Tibial nerve (tissue), 4 donors: ENCODE measurements around the gene RASD2. TPM values are rescaled to one million over a fixed set of nuclear protein-coding genes. Genes with fewer than 3 reads are reported as not detected.

ENCODE experiments used
- DNase-seq, 2 donors: peaks; one replicate each; pipeline ENCODE4 v3.0.0-alpha.2; 2019; ENCODE audit warnings: low spot score in 2 of 2
- H3K27ac ChIP-seq, 4 donors: fragments of 200-600 bp; sonication (generic) in 3 of 4; one replicate each; pipeline ENCODE4 v1.5.1; 2017 to 2019; ENCODE audit warnings: mild to moderate bottlenecking in 1 of 4
- H3K27me3 ChIP-seq, 2 donors: fragments of 200-600 bp; sonication (generic) in 1 of 2; one replicate each; pipeline versions ENCODE4 v1.5.1 to v1.6.0; 2017 to 2019
- H3K36me3 ChIP-seq, 3 donors: fragments of 200-600 bp; sonication (generic); one replicate each; pipeline ENCODE4 v1.5.1; 2018 to 2019
- H3K4me1 ChIP-seq, 4 donors: fragments of 200-600 bp; sonication (generic) in 3 of 4; one replicate each; pipeline ENCODE4 v1.5.1; 2017 to 2019
- H3K4me3 ChIP-seq, 4 donors: fragments of 200-600 bp; sonication (generic) in 3 of 4; one replicate each; pipeline ENCODE4 v1.5.1; 2017 to 2019; ENCODE audit warnings: mild to moderate bottlenecking in 1 of 4, moderate library complexity in 1 of 4
- H3K9me3 ChIP-seq, 4 donors: fragments of 200-600 bp; sonication (generic) in 3 of 4; one replicate each; pipeline ENCODE4 v1.5.1; 2017 to 2019
- EP300 ChIP-seq, 2 donors: sonication (generic); formaldehyde crosslinking; IDR thresholded peaks; one replicate each; pipeline ENCODE4 v1.6.1; 2017; ENCODE audit warnings: antibody characterized with exemption in 2 of 2, mild to moderate bottlenecking in 1 of 2
- POLR2A ChIP-seq, 2 donors: fragments of 450-650 bp; IDR thresholded peaks; one replicate each; pipeline ENCODE4 v1.6.1; 2017; ENCODE audit warnings: antibody characterized with exemption in 2 of 2, mild to moderate bottlenecking in 2 of 2, moderate library complexity in 2 of 2
- WGBS, 2 donors: methylation state at CpG; one replicate each; pipeline ENCODE4 v1.1.5; 2018; 5-methylcytosine and 5-hydroxymethylcytosine counted together
- total RNA-seq, 4 donors: library from RNA; depleted of rRNA; stranded (reverse); fragments of >200 nt; gene quantifications; one replicate each; pipeline ENCODE4 v1.1.0, GENCODE V29; 2016
- TF ChIP-seq, protein P1 (sequence below), 5 experiments: fragments of 200-600 bp in 3 of 5; fragments of 450-650 bp in 2 of 5; sonication (generic) in 3 of 5; IDR thresholded peaks; one replicate each; pipeline ENCODE4 v1.5.1; 2016 to 2019; ENCODE audit warnings: antibody characterized with exemption in 5 of 5, mild to moderate bottlenecking in 3 of 5, moderate library complexity in 2 of 5

RASD2 gene
- total RNA-seq, 4 donors from 2014 or later = 0.20 to 1.5 (median 0.40) TPM

DNA sequence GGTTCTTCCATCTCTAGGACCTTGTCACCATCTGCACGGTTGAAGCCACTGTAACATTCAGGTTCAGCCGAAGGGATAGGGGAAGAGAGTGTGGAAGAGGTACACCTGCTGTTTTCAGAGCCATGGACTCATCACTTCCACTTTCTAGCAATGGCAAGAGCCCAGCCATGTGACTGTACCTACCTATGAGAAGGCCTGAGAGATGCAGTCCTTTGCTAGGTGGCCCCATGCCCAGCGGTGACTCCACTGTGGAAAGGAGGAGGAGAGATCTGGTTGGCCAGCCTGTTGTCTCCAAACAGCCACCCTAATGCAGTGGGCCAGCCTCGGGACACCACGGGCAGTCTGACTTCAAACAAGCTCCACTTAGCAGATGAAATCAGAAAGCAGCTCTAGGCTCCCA lies 16.0 kb downstream of the RASD2 start:
- 79 to 82% methylated on average over 5 of the region's 5 CpGs for WGBS, 2 donors
- Histone ChIP-seq H3K4me1 (peaks cover 0 to 6% (median 0%) of the 10 kb centered on the region in 4 donors), H3K27me3 (no peaks in the 10 kb centered on the region), H3K4me3 (no peak overlapping the region), H3K27ac (no peak overlapping the region), H3K9me3 (peaks cover 0 to 5% (median 0%) of the 10 kb centered on the region in 4 donors), H3K36me3 (no peaks in the 10 kb centered on the region)
- TF ChIP-seq POLR2A (IDR thresholded peaks at IDR 0.05) (no peak), EP300 (IDR thresholded peaks at IDR 0.05) (no peak)
- TF ChIP-seq, protein P1, sequence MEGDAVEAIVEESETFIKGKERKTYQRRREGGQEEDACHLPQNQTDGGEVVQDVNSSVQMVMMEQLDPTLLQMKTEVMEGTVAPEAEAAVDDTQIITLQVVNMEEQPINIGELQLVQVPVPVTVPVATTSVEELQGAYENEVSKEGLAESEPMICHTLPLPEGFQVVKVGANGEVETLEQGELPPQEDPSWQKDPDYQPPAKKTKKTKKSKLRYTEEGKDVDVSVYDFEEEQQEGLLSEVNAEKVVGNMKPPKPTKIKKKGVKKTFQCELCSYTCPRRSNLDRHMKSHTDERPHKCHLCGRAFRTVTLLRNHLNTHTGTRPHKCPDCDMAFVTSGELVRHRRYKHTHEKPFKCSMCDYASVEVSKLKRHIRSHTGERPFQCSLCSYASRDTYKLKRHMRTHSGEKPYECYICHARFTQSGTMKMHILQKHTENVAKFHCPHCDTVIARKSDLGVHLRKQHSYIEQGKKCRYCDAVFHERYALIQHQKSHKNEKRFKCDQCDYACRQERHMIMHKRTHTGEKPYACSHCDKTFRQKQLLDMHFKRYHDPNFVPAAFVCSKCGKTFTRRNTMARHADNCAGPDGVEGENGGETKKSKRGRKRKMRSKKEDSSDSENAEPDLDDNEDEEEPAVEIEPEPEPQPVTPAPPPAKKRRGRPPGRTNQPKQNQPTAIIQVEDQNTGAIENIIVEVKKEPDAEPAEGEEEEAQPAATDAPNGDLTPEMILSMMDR (IDR thresholded peaks at IDR 0.05) = no peak
- DNase-seq = no peak

GRCh38 chr22:35558031-35558430 lies 17.4 kb downstream of the RASD2 start:
- Histone ChIP-seq H3K4me3 (no peak overlapping the region), H3K27ac (no peak overlapping the region), H3K27me3 (no peaks in the 10 kb centered on the region), H3K36me3 (no peaks in the 10 kb centered on the region), H3K9me3 (peaks cover 0 to 5% (median 0%) of the 10 kb centered on the region in 4 donors), H3K4me1 (peaks cover 0 to 6% (median 0%) of the 10 kb centered on the region in 4 donors)
- TF ChIP-seq POLR2A (IDR thresholded peaks at IDR 0.05) = no peak
- no peak for TF ChIP-seq EP300 (IDR thresholded peaks at IDR 0.05)
- TF ChIP-seq, protein P1 (IDR thresholded peaks at IDR 0.05) = no peak
- 85 to 91% methylated on average over 5 of the region's 5 CpGs for WGBS, 2 donors
- no peak for DNase-seq

DNA sequence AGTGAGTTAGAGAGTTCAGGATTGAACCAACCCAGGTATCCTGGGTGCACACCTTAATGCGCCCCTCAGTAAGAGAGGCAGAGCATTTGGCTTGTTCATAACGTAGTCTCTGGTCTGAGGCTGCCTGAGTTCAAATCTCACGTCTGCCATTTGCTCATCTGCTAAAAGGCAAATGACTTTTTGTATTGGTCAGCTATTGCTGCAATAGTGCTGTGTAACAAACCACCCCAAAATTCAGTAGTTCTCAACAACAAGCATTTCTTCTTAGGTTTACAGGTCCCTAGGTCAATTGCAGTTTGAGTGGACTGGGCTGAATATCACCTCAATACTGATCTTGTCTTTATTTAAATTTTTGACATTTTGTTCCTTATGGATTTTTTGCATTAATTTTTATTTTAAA lies 18.1 kb downstream of the RASD2 start:
- no peak for DNase-seq
- 58 to 71% methylated on average over 3 of the region's 3 CpGs for WGBS, 2 donors

GRCh38 chr22:35559354-35560005 lies 18.8 kb downstream of the RASD2 start:
- Histone ChIP-seq H3K27ac (no peak overlapping the region), H3K9me3 (peaks cover 0 to 5% (median 0%) of the 10 kb centered on the region in 4 donors), H3K36me3 (no peaks in the 10 kb centered on the region), H3K27me3 (no peaks in the 10 kb centered on the region), H3K4me3 (no peak overlapping the region), H3K4me1 (peaks cover 0 to 8% (median 0%) of the 10 kb centered on the region in 4 donors)
- TF ChIP-seq, protein P1 (IDR thresholded peaks at IDR 0.05) = no peak
- no peak for TF ChIP-seq EP300 (IDR thresholded peaks at IDR 0.05)
- no peak for TF ChIP-seq POLR2A (IDR thresholded peaks at IDR 0.05)
- WGBS, 2 donors = 76 to 88% methylated on average over 2 of the region's 2 CpGs
- DNase-seq = no peak

More for the DNA sequence above, 18.1 kb downstream of the RASD2 start:
- Histone ChIP-seq H3K4me3 (no peak overlapping the region), H3K27ac (no peak overlapping the region), H3K27me3 (no peaks in the 10 kb centered on the region), H3K4me1 (peaks cover 0 to 6% (median 0%) of the 10 kb centered on the region in 4 donors), H3K36me3 (no peaks in the 10 kb centered on the region), H3K9me3 (peaks cover 0 to 5% (median 0%) of the 10 kb centered on the region in 4 donors)
- TF ChIP-seq, protein P1 (IDR thresholded peaks at IDR 0.05) = no peak
- TF ChIP-seq EP300 (IDR thresholded peaks at IDR 0.05) = no peak
- no peak for TF ChIP-seq POLR2A (IDR thresholded peaks at IDR 0.05)

DNA sequence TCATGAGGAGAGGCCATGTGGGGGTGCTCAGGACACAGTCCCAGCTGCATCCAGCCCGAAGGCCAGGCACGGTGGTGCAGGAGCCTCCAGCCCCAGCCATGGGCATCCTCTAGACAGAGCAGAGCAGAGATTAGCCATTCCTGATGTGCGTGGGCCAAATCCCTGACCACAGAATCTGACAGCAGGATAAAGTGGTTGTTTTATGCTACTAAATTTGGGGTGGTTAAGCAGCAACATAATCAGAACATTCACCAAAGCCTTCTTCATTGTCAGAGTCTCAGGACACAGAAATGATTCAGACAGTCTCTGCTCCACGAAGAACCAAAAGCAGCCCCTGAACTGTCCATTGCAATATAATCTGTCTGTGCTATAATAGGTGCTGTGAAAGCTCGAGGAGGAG lies 19.7 kb downstream of the RASD2 start:
- TF ChIP-seq, protein P1 (IDR thresholded peaks at IDR 0.05) = no peak
- no peak for TF ChIP-seq EP300 (IDR thresholded peaks at IDR 0.05)
- TF ChIP-seq POLR2A (IDR thresholded peaks at IDR 0.05) = no peak
- Histone ChIP-seq H3K27me3 (no peaks in the 10 kb centered on the region), H3K9me3 (peaks cover 0 to 5% (median 0%) of the 10 kb centered on the region in 4 donors), H3K4me1 (peaks cover 0 to 14% (median 0%) of the 10 kb centered on the region in 4 donors), H3K36me3 (no peaks in the 10 kb centered on the region), H3K27ac (no peak overlapping the region), H3K4me3 (no peak overlapping the region)
- 59 to 68% methylated on average over 5 of the region's 5 CpGs for WGBS, 2 donors
- no peak for DNase-seq
